PC-9 (cell line): Measurements from ENCODE around the gene ADAMTSL3. TPM values are rescaled to one million over a fixed set of nuclear protein-coding genes. Genes with fewer than 3 reads are reported as not detected.

ENCODE experiments used
- BruUV-seq: library from RNA; stranded (reverse); fragments of 400-500 nt; replicated peaks from 2 replicates; lab custom pipeline; 2021; lab: Mats Ljungman, UMichigan
- CTCF ChIA-PET: fragments of 300-600 bp; sonication (Branson Sonifier 250); formaldehyde crosslinking; loops from one replicate; lab custom pipeline; 2022; ENCODE audit warnings: antibody characterized with exemption; lab: Charles Lee
- POLR2A ChIA-PET: fragments of 300-600 bp; sonication (Branson Sonifier 250); formaldehyde crosslinking; loops from one replicate; lab custom pipeline; 2022; ENCODE audit warnings: antibody characterized with exemption; ENCODE audit not compliant: unreplicated experiment; lab: Charles Lee
- DNase-seq, 2 experiments: peaks; one replicate each; pipeline versions ENCODE4 v3.0.0 to v3.0.0-alpha.2; 2015 to 2022; ENCODE audit warnings: mixed read lengths in 1 of 2
- H2AFZ ChIP-seq: fragments of 200-600 bp; sonication (generic); 2 replicates; pipeline ENCODE4 v1.8.1; 2017; ENCODE audit warnings: antibody characterized with exemption
- H3F3A ChIP-seq: fragments of 200-600 bp; sonication (generic); 2 replicates; pipeline ENCODE4 v1.8.1; 2017; ENCODE audit warnings: antibody characterized with exemption, mild to moderate bottlenecking, low read depth; ENCODE audit not compliant: insufficient read depth
- H3K27ac ChIP-seq: fragments of 200-600 bp; sonication (generic); 2 replicates; pipeline ENCODE4 v1.6.1; 2016; ENCODE audit warnings: mixed run types
- H3K27me3 ChIP-seq: fragments of 200-600 bp; sonication (generic); 2 replicates; pipeline ENCODE4 v1.6.1; 2016; ENCODE audit warnings: low read depth, mixed run types; ENCODE audit not compliant: insufficient read depth
- H3K36me3 ChIP-seq: fragments of 200-600 bp; sonication (generic); 2 replicates; pipeline ENCODE4 v1.6.1; 2016; ENCODE audit warnings: low read depth, mixed run types
- H3K4me1 ChIP-seq: fragments of 200-600 bp; sonication (generic); replicated peaks from 2 replicates; pipeline ENCODE4 v1.6.1; 2016; ENCODE audit warnings: mixed run types; ENCODE audit not compliant: insufficient read depth
- H3K4me2 ChIP-seq: fragments of 200-600 bp; sonication (generic); 2 replicates; pipeline ENCODE4 v1.6.1; 2017; ENCODE audit warnings: mixed run types
- H3K4me3 ChIP-seq: fragments of 200-600 bp; sonication (generic); 2 replicates; pipeline ENCODE4 v1.6.1; 2016; ENCODE audit warnings: mixed run types
- H3K79me2 ChIP-seq: fragments of 200-600 bp; sonication (generic); 2 replicates; pipeline ENCODE4 v1.6.1; 2017; ENCODE audit warnings: low read depth, mixed run types
- H3K9me2 ChIP-seq: fragments of 200-600 bp; sonication (generic); 2 replicates; pipeline ENCODE4 v1.8.1; 2017; ENCODE audit warnings: mild to moderate bottlenecking; ENCODE audit not compliant: insufficient read depth
- H3K9me3 ChIP-seq: fragments of 200-600 bp; sonication (generic); 2 replicates; pipeline ENCODE4 v1.8.1; 2016; ENCODE audit warnings: low read depth; ENCODE audit not compliant: insufficient read depth
- H4K20me1 ChIP-seq: fragments of 200-600 bp; sonication (generic); 2 replicates; pipeline ENCODE4 v1.8.1; 2017; ENCODE audit not compliant: insufficient read depth
- CTCF ChIP-seq: fragments of 200-600 bp; sonication (generic); conservative IDR thresholded peaks from 2 replicates; pipeline ENCODE4 v1.6.1; 2017; ENCODE audit warnings: mixed run types, antibody characterized with exemption, mild to moderate bottlenecking, moderate library complexity
- EZH2 ChIP-seq: fragments of 200-600 bp; sonication (generic); IDR thresholded peaks from 2 replicates; pipeline ENCODE4 v1.8.0; 2017; ENCODE audit warnings: antibody characterized with exemption, low read depth
- intact Hi-C: fragments of 100-400 bp; cut with micrococcal nuclease; formaldehyde crosslinking; loops from one replicate; pipeline ENCODE4 v1.10.0; 2022; ENCODE audit not compliant: unreplicated experiment
- total RNA-seq: library from RNA; stranded (reverse); gene quantifications from 2 replicates; pipeline ENCODE4 v1.2.3, GENCODE V29; 2021

ADAMTSL3 gene
- total RNA-seq, 1 experiment from 2014 or later, result 5.0 TPM

- H2AFZ ChIP-seq, result no peak overlapping the region
- no peaks in the 10 kb centered on the region for H3K9me2 ChIP-seq
- H3K4me3 ChIP-seq, result no peak overlapping the region
- POLR2A ChIA-PET, result no interaction called here
- no peaks in the 10 kb centered on the region for H3K27me3 ChIP-seq
- H3K27ac ChIP-seq, result no peak overlapping the region
- no peaks in the 10 kb centered on the region for H3F3A ChIP-seq
- no TSS peak for BruUV-seq
- CTCF ChIA-PET, result no interaction called here
- TF ChIP-seq EZH2, result no peak
- TF ChIP-seq CTCF, result no peak
- no peaks in the 10 kb centered on the region for H3K9me3 ChIP-seq
- intact Hi-C loops, result no loop called here
- no peak overlapping the region for H3K4me2 ChIP-seq
- no peaks in the 10 kb centered on the region for H3K4me1 ChIP-seq
- H3K79me2 ChIP-seq, result no peaks in the 10 kb centered on the region
- H3K36me3 ChIP-seq, result no peaks in the 10 kb centered on the region
- no peak for DNase-seq
- no peaks in the 10 kb centered on the region for H4K20me1 ChIP-seq
These were observed 215.4 kb downstream of the ADAMTSL3 start for GRCh38 chr15:83869341-83869740.

GRCh38 chr15:83871808-83872559 is 218.1 kb downstream of the ADAMTSL3 start:
- Histone ChIP-seq H3K4me3 (no peak overlapping the region), H3K9me3 (no peaks in the 10 kb centered on the region), H3K9me2 (no peaks in the 10 kb centered on the region), H2AFZ (no peak overlapping the region), H3K4me2 (0 out of 2 replicates have a peak overlapping the region, but pooled peaks have one; percentile 4), H3K79me2 (no peaks in the 10 kb centered on the region), H3K4me1 (no peaks in the 10 kb centered on the region), H3F3A (no peaks in the 10 kb centered on the region), H3K27ac (no peak overlapping the region), H3K36me3 (no peaks in the 10 kb centered on the region), H4K20me1 (no peaks in the 10 kb centered on the region), H3K27me3 (no peaks in the 10 kb centered on the region)
- ChIA-PET POLR2A (no interaction called here), CTCF (no interaction called here)
- no peak for TF ChIP-seq CTCF
- no peak for TF ChIP-seq EZH2
- intact Hi-C loops, result no loop called here
- no TSS peak for BruUV-seq
- DNase-seq, result no peak

- POLR2A ChIA-PET, result no interaction called here
- Histone ChIP-seq H3K27me3 (no peaks in the 10 kb centered on the region), H3K36me3 (no peaks in the 10 kb centered on the region), H3K27ac (no peak overlapping the region), H3K4me3 (no peak overlapping the region), H4K20me1 (no peaks in the 10 kb centered on the region), H3K4me1 (no peaks in the 10 kb centered on the region), H3K79me2 (no peaks in the 10 kb centered on the region), H2AFZ (no peak overlapping the region), H3F3A (no peaks in the 10 kb centered on the region), H3K9me2 (no peaks in the 10 kb centered on the region), H3K4me2 (no peak overlapping the region), H3K9me3 (no peaks in the 10 kb centered on the region)
- intact Hi-C loops, result no loop called here
- CTCF ChIA-PET, result no interaction called here
- no TSS peak for BruUV-seq
- no peak for DNase-seq
- no peak for TF ChIP-seq CTCF
- TF ChIP-seq EZH2, result no peak
These were observed 220.0 kb downstream of the ADAMTSL3 start for GRCh38 chr15:83873966-83874365.
